HepG2 (cell line): Measurements from ENCODE around the gene IGFBP5. TPM values are rescaled to one million over a fixed set of nuclear protein-coding genes. Genes with fewer than 3 reads are reported as not detected.

Source experiments
- ATF4 ChIP-seq, 2 experiments: fragments of 450-650 bp in 1 of 2; sonication (generic) in 1 of 2; formaldehyde crosslinking; IDR thresholded peaks; 2 replicates each; pipeline versions ENCODE4 v1.5.0 to v1.8.0; 2020 to 2022; ENCODE audit warnings: mild to moderate bottlenecking in 1 of 2, missing genetic modification reagents in 1 of 2
- CC2D1A ChIP-seq: sonication (generic); formaldehyde crosslinking; IDR thresholded peaks from 2 replicates; pipeline ENCODE4 v1.8.1; 2023; ENCODE audit warnings: mild to moderate bottlenecking, missing genetic modification reagents
- FOXK1 ChIP-seq: sonication (generic); formaldehyde crosslinking; IDR thresholded peaks from 2 replicates; pipeline ENCODE4 v1.4.0; 2020; ENCODE audit warnings: low read depth, missing genetic modification reagents, borderline replicate concordance
- HNF1B ChIP-seq: sonication (generic); formaldehyde crosslinking; IDR thresholded peaks from 2 replicates; pipeline ENCODE4 v1.5.1; 2020; ENCODE audit warnings: mild to moderate bottlenecking, moderate library complexity, missing genetic modification reagents
- HNF4A ChIP-seq: sonication (generic); formaldehyde crosslinking; IDR thresholded peaks from 2 replicates; pipeline ENCODE4 v1.4.0; 2020; ENCODE audit warnings: missing genetic modification reagents
- IRF9 ChIP-seq: sonication (generic); formaldehyde crosslinking; IDR thresholded peaks from 2 replicates; pipeline ENCODE4 v1.8.0; 2022; ENCODE audit warnings: missing genetic modification reagents, mild to moderate bottlenecking, borderline replicate concordance
- KLF16 ChIP-seq, 2 experiments: sonication (generic) in 1 of 2; formaldehyde crosslinking in 1 of 2; IDR thresholded peaks; 2 replicates each; pipeline versions ENCODE4 v1.6.1 to v1.8.0; 2016 to 2023; ENCODE audit warnings: missing genetic modification reagents in 2 of 2, missing compliant biosample characterization in 1 of 2
- MNT ChIP-seq: fragments of 450-650 bp; IDR thresholded peaks from 2 replicates; pipeline ENCODE4 v1.6.1; 2016
- MYC ChIP-seq: sonication (generic); formaldehyde crosslinking; IDR thresholded peaks from 2 replicates; pipeline ENCODE4 v1.9.0; 2021; ENCODE audit warnings: missing genetic modification reagents, borderline replicate concordance
- SMYD3 ChIP-seq: sonication (generic); formaldehyde crosslinking; IDR thresholded peaks from 2 replicates; pipeline ENCODE4 v1.8.1; 2023; ENCODE audit warnings: mild to moderate bottlenecking, missing genetic modification reagents
- SOX6 ChIP-seq, 2 experiments: fragments of 450-650 bp in 1 of 2; sonication (generic) in 1 of 2; formaldehyde crosslinking in 1 of 2; IDR thresholded peaks; 2 replicates each; pipeline versions ENCODE4 v1.4.0 to v1.6.1; 2017 to 2020; ENCODE audit warnings: antibody characterized with exemption in 1 of 2, mild to moderate bottlenecking in 1 of 2, missing genetic modification reagents in 1 of 2
- STAG1 ChIP-seq: sonication (generic); formaldehyde crosslinking; IDR thresholded peaks from 2 replicates; pipeline ENCODE4 v1.4.0; 2020; ENCODE audit warnings: missing genetic modification reagents
- TFAP4 ChIP-seq: sonication (generic); IDR thresholded peaks from 2 replicates; pipeline ENCODE4 v1.6.1; 2016; ENCODE audit warnings: low read depth, borderline replicate concordance
- USF2 ChIP-seq, 2 experiments: sonication (generic) in 1 of 2; formaldehyde crosslinking in 1 of 2; IDR thresholded peaks; 2 replicates each; pipeline versions ENCODE4 v1.5.1 to v1.6.1; 2011 to 2020; ENCODE audit warnings: borderline replicate concordance in 1 of 2, low read depth in 1 of 2, low read length in 1 of 2, mild to moderate bottlenecking in 1 of 2, missing genetic modification reagents in 1 of 2, moderate library complexity in 1 of 2
- ZNF138 ChIP-seq: sonication (generic); formaldehyde crosslinking; IDR thresholded peaks from 2 replicates; pipeline ENCODE4 v1.5.0; 2020; ENCODE audit warnings: mild to moderate bottlenecking, low read depth, missing genetic modification reagents
- ZNF264 ChIP-seq: sonication (generic); formaldehyde crosslinking; IDR thresholded peaks from 2 replicates; pipeline ENCODE4 v1.4.0; 2020; ENCODE audit warnings: missing genetic modification reagents
- ZNF282 ChIP-seq: fragments of 450-650 bp; IDR thresholded peaks from 2 replicates; pipeline ENCODE4 v1.6.1; 2018; ENCODE audit not compliant: partially characterized antibody
- ZNF878 ChIP-seq: sonication (generic); formaldehyde crosslinking; IDR thresholded peaks from 2 replicates; pipeline ENCODE4 v1.8.1; 2023; ENCODE audit warnings: mild to moderate bottlenecking, missing genetic modification reagents, moderate library complexity
- ZZZ3 ChIP-seq: sonication (generic); formaldehyde crosslinking; IDR thresholded peaks from 2 replicates; pipeline ENCODE4 v1.4.0; 2020; ENCODE audit warnings: missing genetic modification reagents, mild to moderate bottlenecking, borderline replicate concordance
- polyA plus RNA-seq, 8 experiments: library from polyadenylated mRNA; depleted of rRNA in 3 of 8; stranded (reverse) in 7 of 8; unstranded in 1 of 8; fragments of >200 nt; fragmentation: Illumina TruSeq in 4 of 8; extraction: Trizol in 4 of 8; gene quantifications; 2 replicates each; pipeline versions ENCODE4 v1.2.1 to v1.2.3, GENCODE V29; 2011 to 2016; ENCODE audit warnings: low read depth in 4 of 8, missing spikeins in 1 of 8, mixed read lengths in 1 of 8; ENCODE audit not compliant: insufficient read depth in 1 of 8
- total RNA-seq, 5 experiments: library from RNA; depleted of rRNA; stranded (reverse); fragments of >200 nt; fragmentation: Illumina TruSeq; extraction: Trizol; gene quantifications; 2 replicates each; pipeline ENCODE4 v1.2.3, GENCODE V29; 2016; ENCODE audit warnings: low read depth in 1 of 5

Gene IGFBP5
- total and polyA plus RNA-seq, 2 of the 13 experiments (the other 11 are each of a cell fraction or from before 2014, with no cell fraction given), result 0.15 TPM; not detected in 1

- peak; percentile 57 for TF ChIP-seq MNT
- no peak for TF ChIP-seq STAG1 (CRISPR knock-in tag)
- peak in 1 of 2 experiments; percentile 98; a peak in 2 of 4 replicates for TF ChIP-seq ATF4 (CRISPR knock-in tag; IDR thresholded peaks at IDR 0.05)
- peak; percentile 26; the same call in 1 of the 2 replicates for TF ChIP-seq MYC
- no peak for TF ChIP-seq SOX6 (IDR thresholded peaks at IDR 0.05)
- peak; percentile 42; the same call in 1 of the 2 replicates for TF ChIP-seq SOX6 (CRISPR knock-in tag; IDR thresholded peaks at IDR 0.05)
- TF ChIP-seq ZNF138 (CRISPR knock-in tag), result no peak
- no peak for TF ChIP-seq ZZZ3 (CRISPR knock-in tag)
- peak; percentile 53; the same call in 1 of the 2 replicates for TF ChIP-seq FOXK1 (CRISPR knock-in tag)
- TF ChIP-seq ZNF282, result no peak
- peak; percentile 23; the same call in 1 of the 2 replicates for TF ChIP-seq HNF4A (CRISPR knock-in tag)
- no peak for TF ChIP-seq IRF9
- no peak for TF ChIP-seq HNF1B (CRISPR knock-in tag)
- 0 out of 4 replicates have a peak, but pooled peaks of 1 of the 2 experiments have one; percentile 47 for TF ChIP-seq KLF16 (CRISPR knock-in tag; IDR thresholded peaks at IDR 0.05)
- TF ChIP-seq ZNF264 (CRISPR knock-in tag), result no peak
- peak; percentile 15; the same call in 1 of the 2 replicates for TF ChIP-seq TFAP4
- peak; percentile 53 for TF ChIP-seq USF2 (IDR thresholded peaks at IDR 0.05; ENCODE audit: low read depth, low read length)
- peak; percentile 61; the same call in 1 of the 2 replicates for TF ChIP-seq USF2 (CRISPR knock-in tag; IDR thresholded peaks at IDR 0.05; ENCODE audit: borderline replicate concordance)
- TF ChIP-seq ZNF878 (CRISPR knock-in tag), result no peak
- no peak for TF ChIP-seq CC2D1A (CRISPR knock-in tag)
- no peak for TF ChIP-seq SMYD3 (CRISPR knock-in tag)
Observed at GRCh38 chr2:216683846-216684245, 11.5 kb downstream of the IGFBP5 start (continued).
